Nephron progenitor cell (in vitro differentiated cells): ENCODE results near the gene ALOX15.
"Not testable (repeated sequence)": the region's sequence is repeated elsewhere in the genome, so short reads cannot be mapped to it uniquely, and the experiment has no call there.

Source experiments
- DNase-seq: peaks from one replicate; pipeline ENCODE4 v3.0.0; 2021
- H3K27ac Mint-ChIP-seq: 2 replicates; pipeline ENCODE4 v1.8.0; 2021; ENCODE audit warnings: mild to moderate bottlenecking, moderate library complexity, mixed read lengths
- H3K27me3 Mint-ChIP-seq: 2 replicates; pipeline ENCODE4 v1.8.0; 2021; ENCODE audit warnings: mild to moderate bottlenecking, low read depth, mixed read lengths; ENCODE audit not compliant: poor library complexity
- H3K36me3 Mint-ChIP-seq: 2 replicates; pipeline ENCODE4 v1.8.0; 2021; ENCODE audit warnings: low read depth, mixed read lengths
- H3K4me1 Mint-ChIP-seq: 2 replicates; pipeline ENCODE4 v1.8.0; 2021; ENCODE audit warnings: mixed read lengths
- H3K4me3 Mint-ChIP-seq: 2 replicates; pipeline ENCODE4 v1.8.0; 2021; ENCODE audit warnings: mild to moderate bottlenecking, moderate library complexity, mixed read lengths
- H3K9me3 Mint-ChIP-seq: 2 replicates; pipeline ENCODE4 v1.8.0; 2021; ENCODE audit warnings: mild to moderate bottlenecking, moderate library complexity, mixed read lengths
- CTCF ChIP-seq: fragments of 200-600 bp; sonication (generic); IDR thresholded peaks from 2 replicates; pipeline ENCODE4 v1.5.0; 2021; ENCODE audit warnings: antibody characterized with exemption

Gene ALOX15

GRCh38 chr17:4625181-4625617 is 16.3 kb downstream of the ALOX15 start:
- no peak for TF ChIP-seq CTCF
- peaks cover 7% of the 10 kb centered on the region for H3K27me3 Mint-ChIP-seq
- H3K4me1 Mint-ChIP-seq: peaks cover 37% of the 10 kb centered on the region
- no peak for DNase-seq
- peak overlapping the region; percentile 97 for H3K27ac Mint-ChIP-seq
- H3K36me3 Mint-ChIP-seq: no peaks in the 10 kb centered on the region
- peak overlapping the region; percentile 14 for H3K4me3 Mint-ChIP-seq
- H3K9me3 Mint-ChIP-seq: peaks cover 3% of the 10 kb centered on the region

GRCh38 chr17:4624451-4624911 is 17.0 kb downstream of the ALOX15 start:
- not testable (repeated sequence) for H3K9me3 Mint-ChIP-seq, H3K27ac Mint-ChIP-seq, H3K27me3 Mint-ChIP-seq, H3K4me3 Mint-ChIP-seq, H3K36me3 Mint-ChIP-seq, DNase-seq
- H3K4me1 Mint-ChIP-seq: peaks cover 37% of the 10 kb centered on the region

DNA sequence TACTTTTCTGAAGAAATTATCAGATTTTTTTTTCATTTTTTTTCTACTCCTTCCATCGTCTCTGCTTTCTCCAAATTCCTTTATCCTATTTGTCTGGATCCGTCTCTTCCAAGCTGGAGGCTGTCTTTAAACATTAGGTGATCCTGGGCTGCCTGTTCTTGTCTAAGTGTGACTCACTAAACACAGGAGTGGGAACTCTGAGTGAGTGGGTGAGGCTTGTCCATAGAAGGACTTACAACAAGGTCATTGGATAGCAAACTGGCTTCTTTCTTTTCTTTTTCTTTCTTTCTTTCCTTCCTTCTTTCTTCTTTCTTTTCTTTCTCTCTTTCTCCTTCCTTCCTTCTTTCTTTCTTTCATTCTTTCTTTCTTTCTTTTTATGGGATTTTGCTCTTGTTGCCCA is 18.2 kb downstream of the ALOX15 start:
- Mint-ChIP-seq H3K4me1 (peaks cover 37% of the 10 kb centered on the region), H3K27me3 (peaks cover 3% of the 10 kb centered on the region), H3K4me3 (no peak overlapping the region), H3K9me3 (peaks cover 3% of the 10 kb centered on the region), H3K27ac (no peak overlapping the region), H3K36me3 (no peaks in the 10 kb centered on the region)
- no peak for DNase-seq
- TF ChIP-seq CTCF: no peak

DNA sequence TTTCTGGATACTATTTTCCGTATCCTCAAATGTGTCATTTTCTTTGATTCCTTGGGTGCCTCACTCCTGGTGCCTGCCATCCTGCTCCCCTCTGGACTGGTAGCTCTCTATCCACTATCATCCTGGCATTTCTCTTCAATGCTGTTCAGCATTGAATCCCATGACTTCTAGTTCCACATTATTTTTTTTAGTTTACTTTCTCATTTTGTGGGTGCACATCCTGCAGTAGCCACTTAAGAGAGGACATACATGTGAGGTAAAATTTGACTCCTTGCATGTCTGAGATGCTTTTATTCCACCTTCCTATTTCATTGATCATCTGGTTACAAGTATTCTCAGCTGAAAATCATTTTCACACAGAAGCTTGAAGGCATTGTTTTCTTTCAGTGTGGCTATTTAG is 19.1 kb downstream of the ALOX15 start:
- no peak overlapping the region for H3K27ac Mint-ChIP-seq
- H3K9me3 Mint-ChIP-seq: peaks cover 3% of the 10 kb centered on the region
- H3K27me3 Mint-ChIP-seq: peaks cover 3% of the 10 kb centered on the region
- TF ChIP-seq CTCF: no peak
- peaks cover 4% of the 10 kb centered on the region for H3K36me3 Mint-ChIP-seq
- no peak for DNase-seq
- peaks cover 44% of the 10 kb centered on the region for H3K4me1 Mint-ChIP-seq
- no peak overlapping the region for H3K4me3 Mint-ChIP-seq

GRCh38 chr17:4620531-4621101 is 20.9 kb downstream of the ALOX15 start:
- Mint-ChIP-seq H3K36me3 (peaks cover 4% of the 10 kb centered on the region), H3K27ac (no peak overlapping the region), H3K4me1 (peaks cover 39% of the 10 kb centered on the region), H3K27me3 (peaks cover 3% of the 10 kb centered on the region), H3K4me3 (no peak overlapping the region), H3K9me3 (peaks cover 3% of the 10 kb centered on the region)
- no peak for TF ChIP-seq CTCF
- no peak for DNase-seq

- no peak for DNase-seq
- TF ChIP-seq CTCF: no peak
- no peak overlapping the region for H3K4me3 Mint-ChIP-seq
- no peaks in the 10 kb centered on the region for H3K9me3 Mint-ChIP-seq
- H3K36me3 Mint-ChIP-seq: peaks cover 4% of the 10 kb centered on the region
- peaks cover 3% of the 10 kb centered on the region for H3K27me3 Mint-ChIP-seq
- peaks cover 24% of the 10 kb centered on the region for H3K4me1 Mint-ChIP-seq
- peak overlapping the region; percentile 16 for H3K27ac Mint-ChIP-seq
Observed at GRCh38 chr17:4617590-4618351, 23.7 kb downstream of the ALOX15 start.
